ENCODE measurements around the gene PDSS2. TPM values are rescaled to one million over a fixed set of nuclear protein-coding genes. Genes with fewer than 3 reads are reported as not detected.
A peak's percentile ranks its signal among the peaks of the same experiment; 100 is the strongest.
"Not testable (repeated sequence)": the region's sequence is repeated elsewhere in the genome, so short reads cannot be mapped to it uniquely, and the experiment has no call there.

PDSS2 gene
- total RNA-seq, 1 donor from 2014 or later = 10.7 TPM

DNA sequence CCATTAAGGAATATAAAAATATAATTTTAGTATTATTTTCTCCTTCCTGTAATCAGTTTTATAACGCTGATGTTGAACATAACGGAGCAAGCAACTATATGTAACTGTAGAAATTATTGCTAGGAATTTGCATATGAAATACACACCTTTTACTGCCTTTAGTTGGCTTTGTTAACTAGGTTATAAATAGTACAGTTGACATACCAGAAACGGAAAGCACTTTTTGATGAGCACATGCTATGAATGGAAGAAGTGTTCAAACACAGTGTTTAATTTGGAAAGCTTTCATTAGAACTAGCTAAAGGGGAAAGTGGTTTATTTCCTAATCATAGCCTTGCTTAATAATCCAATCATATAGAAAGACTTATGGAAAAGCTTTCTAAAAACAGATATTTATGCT is 318.8 kb downstream of the PDSS2 start:
- no peaks in the 10 kb centered on the region for H3K4me1 Mint-ChIP-seq

DNA sequence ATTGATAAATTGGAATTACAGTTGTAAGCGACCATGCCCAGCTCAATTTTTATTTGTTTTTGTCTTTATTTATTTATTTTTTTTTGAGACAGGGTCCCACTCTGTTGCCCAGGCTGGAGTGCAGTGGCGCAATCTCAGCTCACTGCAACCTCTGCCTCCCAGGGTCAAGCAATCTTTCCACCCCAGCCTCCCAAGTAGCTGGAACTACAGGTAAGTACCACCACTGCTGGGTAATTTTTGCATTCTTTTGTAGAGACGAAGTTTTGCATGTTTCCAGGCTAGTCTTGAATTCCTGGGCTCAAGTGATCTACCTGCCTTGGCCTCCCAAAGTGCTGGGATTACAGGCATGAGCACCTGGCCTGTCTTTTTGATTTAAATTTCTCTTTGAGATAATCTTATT is 323.0 kb downstream of the PDSS2 start:
- not testable (repeated sequence) for H3K36me3 Mint-ChIP-seq; H3K4me3 Mint-ChIP-seq; DNase-seq (ENCODE audit: low spot score in 2 of 2, unreplicated experiment in 2 of 2); H3K27me3 Mint-ChIP-seq (ENCODE audit: low read depth); H3K9me3 Mint-ChIP-seq; H3K4me1 Mint-ChIP-seq; H3K27ac Mint-ChIP-seq

More for the DNA sequence above, 318.8 kb downstream of the PDSS2 start:
- Mint-ChIP-seq H3K9me3 (no peaks in the 10 kb centered on the region), H3K36me3 (no peaks in the 10 kb centered on the region), H3K27me3 (ENCODE audit: low read depth) (no peaks in the 10 kb centered on the region), H3K27ac (no peak overlapping the region), H3K4me3 (no peak overlapping the region)
- no peak for DNase-seq (ENCODE audit: low spot score in 2 of 2, unreplicated experiment in 2 of 2)
- TF ChIP-seq, protein P1, sequence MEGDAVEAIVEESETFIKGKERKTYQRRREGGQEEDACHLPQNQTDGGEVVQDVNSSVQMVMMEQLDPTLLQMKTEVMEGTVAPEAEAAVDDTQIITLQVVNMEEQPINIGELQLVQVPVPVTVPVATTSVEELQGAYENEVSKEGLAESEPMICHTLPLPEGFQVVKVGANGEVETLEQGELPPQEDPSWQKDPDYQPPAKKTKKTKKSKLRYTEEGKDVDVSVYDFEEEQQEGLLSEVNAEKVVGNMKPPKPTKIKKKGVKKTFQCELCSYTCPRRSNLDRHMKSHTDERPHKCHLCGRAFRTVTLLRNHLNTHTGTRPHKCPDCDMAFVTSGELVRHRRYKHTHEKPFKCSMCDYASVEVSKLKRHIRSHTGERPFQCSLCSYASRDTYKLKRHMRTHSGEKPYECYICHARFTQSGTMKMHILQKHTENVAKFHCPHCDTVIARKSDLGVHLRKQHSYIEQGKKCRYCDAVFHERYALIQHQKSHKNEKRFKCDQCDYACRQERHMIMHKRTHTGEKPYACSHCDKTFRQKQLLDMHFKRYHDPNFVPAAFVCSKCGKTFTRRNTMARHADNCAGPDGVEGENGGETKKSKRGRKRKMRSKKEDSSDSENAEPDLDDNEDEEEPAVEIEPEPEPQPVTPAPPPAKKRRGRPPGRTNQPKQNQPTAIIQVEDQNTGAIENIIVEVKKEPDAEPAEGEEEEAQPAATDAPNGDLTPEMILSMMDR (IDR thresholded peaks at IDR 0.05; ENCODE audit: unreplicated experiment) = no peak

DNA sequence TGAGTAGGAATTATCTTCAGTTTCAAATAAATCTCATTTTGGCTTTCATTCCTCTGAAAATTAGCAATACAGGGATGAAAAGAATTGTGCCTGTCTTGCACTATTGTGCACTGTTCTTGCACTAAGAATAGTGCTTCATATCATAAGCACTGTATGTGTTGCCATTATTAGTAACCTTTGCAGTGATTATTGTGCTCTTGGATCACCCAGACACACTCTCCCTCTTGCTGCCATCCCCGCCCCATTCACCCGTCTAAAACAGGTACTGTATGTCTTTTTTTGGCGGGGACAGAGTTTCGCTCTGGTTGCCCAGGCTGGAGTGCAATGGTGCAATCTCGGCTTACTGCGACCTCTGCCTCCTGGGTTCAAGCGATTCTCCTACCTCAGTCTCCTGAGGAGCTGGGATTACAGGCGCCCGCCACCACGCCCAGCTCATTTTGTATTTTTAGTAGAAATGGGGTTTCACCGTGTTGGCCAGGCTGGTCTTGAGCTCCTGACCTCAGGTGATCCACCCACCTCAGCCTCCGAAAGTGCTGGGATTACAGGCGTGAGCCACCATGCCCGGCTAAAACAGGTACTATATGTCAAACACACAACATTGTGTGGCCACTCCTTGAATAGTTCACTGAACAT is 324.2 kb downstream of the PDSS2 start:
- not testable (repeated sequence) for H3K27ac Mint-ChIP-seq; H3K27me3 Mint-ChIP-seq (ENCODE audit: low read depth); H3K9me3 Mint-ChIP-seq; DNase-seq (ENCODE audit: low spot score in 2 of 2, unreplicated experiment in 2 of 2); H3K4me1 Mint-ChIP-seq; H3K36me3 Mint-ChIP-seq; H3K4me3 Mint-ChIP-seq

DNA sequence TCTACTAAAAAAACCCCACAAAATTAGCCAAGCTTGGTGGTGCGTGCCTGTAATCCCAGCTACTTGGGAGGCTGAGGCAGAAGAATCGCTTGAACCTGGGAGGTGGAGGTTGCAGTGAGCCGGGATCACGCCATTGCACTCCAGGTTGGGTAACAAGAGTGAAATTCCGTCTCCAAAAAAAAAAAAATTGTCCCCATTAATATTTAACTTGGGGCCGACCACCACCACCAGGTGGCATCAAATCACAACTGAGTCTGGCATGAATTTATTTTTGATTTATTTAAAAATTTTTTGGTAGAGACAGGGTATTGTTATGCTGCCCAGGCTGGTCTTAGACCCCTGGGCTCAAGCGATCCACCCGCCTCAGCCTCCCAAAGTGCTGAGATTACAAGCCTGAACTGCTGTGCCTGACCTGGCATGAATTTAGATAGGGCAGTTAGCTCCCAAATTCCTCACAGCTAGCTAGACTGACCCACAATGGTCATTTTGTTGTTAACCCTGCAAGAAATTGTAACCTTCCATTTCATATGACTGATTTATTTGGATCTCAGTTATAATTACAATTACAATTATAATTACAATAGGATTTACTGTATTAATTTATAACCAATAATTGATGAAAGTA is 326.9 kb downstream of the PDSS2 start:
- Mint-ChIP-seq H3K4me1 (peaks cover 5% of the 10 kb centered on the region), H3K27ac (no peak overlapping the region), H3K4me3 (no peak overlapping the region), H3K36me3 (no peaks in the 10 kb centered on the region), H3K27me3 (ENCODE audit: low read depth) (no peaks in the 10 kb centered on the region), H3K9me3 (no peaks in the 10 kb centered on the region)
- TF ChIP-seq, protein P1 (IDR thresholded peaks at IDR 0.05; ENCODE audit: unreplicated experiment) = peak; percentile 84
- DNase-seq (ENCODE audit: low spot score in 2 of 2, unreplicated experiment in 2 of 2) = peak in 1 of 2 experiments; percentile 49

DNA sequence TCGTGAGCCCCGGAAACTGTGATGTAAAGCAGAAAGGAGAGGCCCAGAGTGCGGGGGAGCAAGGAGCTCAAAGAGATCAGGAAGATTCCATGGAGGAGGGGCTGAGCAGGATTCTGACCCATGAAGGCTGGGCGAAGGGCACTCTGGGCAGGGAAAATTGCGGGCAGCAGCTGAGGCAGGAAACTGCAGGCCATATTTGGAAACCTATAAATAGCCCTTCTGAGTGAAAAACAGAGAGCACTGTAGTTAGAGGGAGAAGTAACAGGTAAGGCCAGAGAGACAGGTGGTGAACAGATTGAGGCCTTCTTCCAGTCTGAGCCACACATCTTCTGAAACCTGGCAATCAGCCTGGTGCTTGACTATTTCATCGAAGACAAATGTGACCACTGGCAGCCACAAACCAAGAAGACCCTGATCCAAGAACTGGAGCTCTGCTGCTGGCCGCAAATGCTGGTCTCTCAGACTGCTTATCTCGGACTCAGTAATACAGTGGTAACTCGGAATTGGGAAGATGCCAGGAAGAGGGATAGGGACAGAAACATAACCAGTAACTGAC is 329.9 kb downstream of the PDSS2 start:
- Mint-ChIP-seq H3K4me3 (no peak overlapping the region), H3K27ac (no peak overlapping the region), H3K36me3 (no peaks in the 10 kb centered on the region), H3K4me1 (peaks cover 5% of the 10 kb centered on the region), H3K9me3 (no peaks in the 10 kb centered on the region), H3K27me3 (ENCODE audit: low read depth) (no peaks in the 10 kb centered on the region)
- TF ChIP-seq, protein P1 (IDR thresholded peaks at IDR 0.05; ENCODE audit: unreplicated experiment) = no peak
- DNase-seq (ENCODE audit: low spot score in 2 of 2, unreplicated experiment in 2 of 2) = no peak

DNA sequence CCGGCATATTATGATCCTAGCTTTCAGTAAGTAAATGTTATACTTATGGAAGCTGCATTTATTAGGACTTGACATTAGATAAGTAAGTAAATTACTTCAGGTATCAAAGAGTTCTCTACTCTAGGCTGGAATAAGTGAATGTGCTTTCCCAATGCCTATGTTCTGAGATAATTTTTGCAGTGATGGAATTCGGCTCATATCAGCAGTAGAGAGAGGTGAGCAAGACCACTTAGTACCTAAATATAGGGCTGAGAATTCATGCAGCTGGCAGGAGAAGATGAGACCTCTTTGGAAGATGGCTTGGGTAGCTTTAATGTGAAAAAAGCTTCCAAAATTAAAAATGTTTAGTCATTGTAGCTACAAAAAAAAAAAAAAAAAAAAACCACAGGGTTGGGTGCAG is 330.8 kb downstream of the PDSS2 start:
- Mint-ChIP-seq H3K4me1 (peaks cover 5% of the 10 kb centered on the region), H3K27me3 (ENCODE audit: low read depth) (no peaks in the 10 kb centered on the region), H3K27ac (no peak overlapping the region), H3K9me3 (no peaks in the 10 kb centered on the region), H3K4me3 (no peak overlapping the region), H3K36me3 (no peaks in the 10 kb centered on the region)
- DNase-seq (ENCODE audit: low spot score in 2 of 2, unreplicated experiment in 2 of 2) = no peak
- TF ChIP-seq, protein P1 (IDR thresholded peaks at IDR 0.05; ENCODE audit: unreplicated experiment) = no peak
